ENCODE data around the gene ZNF324.
"Not testable (repeated sequence)": the region's sequence is repeated elsewhere in the genome, so short reads cannot be mapped to it uniquely, and the experiment has no call there.

ZNF324 gene

DNA sequence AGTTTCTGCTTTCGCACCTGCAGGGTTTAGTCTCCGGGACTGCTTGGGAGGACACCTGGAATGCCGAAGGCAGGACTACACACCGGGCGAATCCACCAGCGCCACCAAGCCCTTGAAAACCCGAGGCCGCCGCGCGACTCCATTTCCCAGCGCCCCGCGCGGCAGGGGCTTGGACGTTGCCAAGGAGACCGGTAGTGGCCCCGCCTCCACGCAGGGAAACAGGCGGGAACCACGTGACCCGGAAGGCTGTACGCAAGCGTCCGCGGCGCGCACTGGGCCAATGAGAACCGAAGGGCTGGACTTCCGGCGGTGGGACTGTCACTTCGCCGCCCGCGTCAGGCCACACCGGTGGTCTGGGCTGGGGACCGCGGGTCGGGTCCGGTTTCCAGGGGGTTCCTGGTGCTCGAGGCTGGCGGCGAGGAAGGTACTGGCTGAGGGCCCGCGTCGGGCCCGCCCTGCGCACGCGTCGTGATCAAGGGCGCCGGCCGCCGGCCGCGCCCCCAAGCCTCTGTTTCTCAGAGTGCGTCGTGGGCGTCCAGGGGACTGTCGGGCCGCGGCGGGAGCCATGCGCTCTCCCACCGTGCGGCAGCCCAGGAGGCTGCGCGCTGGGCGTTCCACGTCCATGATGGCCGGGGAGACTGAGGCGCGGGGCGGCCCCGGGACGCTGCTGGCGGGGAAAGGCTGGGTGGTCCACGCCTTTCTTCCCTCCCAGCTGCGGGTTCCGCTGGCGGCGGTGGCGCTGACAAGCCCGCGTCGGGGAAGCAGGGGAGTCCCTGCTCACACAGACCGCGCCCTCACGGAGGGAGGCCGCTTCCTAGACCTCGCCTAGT, at the start of gene ZNF324:
TSS of gene ZNF324 (plus strand) at position 321 of the 830 bp plus-strand sequence. CDS start 2,106 bp downstream, outside the sequence.
- Histone ChIP-seq H3K27ac (peak within 1 kb of the TSS; percentile 62 to 83 (median 75)), H3K4me3 (peak within 1 kb of the TSS; percentile 85 to 100 (median 97)), H3K9me3 (replicated peaks in 1 of 11) (peaks cover 0 to 6% (median 0%) of the 10 kb centered on the region in 11 experiments; a peak in 4 of 22 replicates), H4K20me1 (peaks cover 0 to 38% (median 24%) of the 10 kb centered on the region in 11 experiments; a peak in 20 of 22 replicates), H3K9ac (peak within 1 kb of the TSS; percentile 80 to 95 (median 87)), H3K4me2 (peak within 1 kb of the TSS; percentile 85 to 99 (median 93)), H3K4me1 (peaks cover 14 to 41% (median 29%) of the 10 kb centered on the region in 10 experiments), H3K36me3 (peaks cover 17 to 34% (median 23%) of the 10 kb centered on the region in 11 experiments), H3K27me3 (peaks cover 0 to 31% (median 24%) of the 10 kb centered on the region in 11 experiments; a peak in 18 of 22 replicates)
- no peak for TF ChIP-seq Cebpa-rat (IDR thresholded peaks at IDR 0.05)

DNA sequence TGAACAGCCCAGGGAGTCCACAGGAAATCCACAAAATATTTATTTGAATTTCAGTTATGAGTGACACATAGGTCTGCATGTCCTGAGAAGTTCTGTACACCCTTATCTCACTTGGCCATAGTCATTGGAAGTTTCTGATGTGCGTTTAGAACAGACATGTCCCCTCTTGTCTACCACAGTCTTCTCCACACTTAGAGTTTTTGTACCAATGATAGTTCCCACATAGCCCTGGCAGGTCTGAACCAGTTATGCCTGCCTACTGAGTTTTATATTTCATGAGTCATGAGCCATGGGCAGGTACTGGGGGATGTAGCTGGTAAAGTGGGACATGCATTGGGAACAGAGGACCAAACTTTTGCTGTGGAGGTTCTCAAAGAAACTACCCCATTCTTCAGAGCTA, 38.3 kb upstream of the ZNF324 start:
- Histone ChIP-seq H3K4me3 (no peak overlapping the region), H3K27ac (no peak overlapping the region), H4K20me1 (no peaks in the 10 kb centered on the region), H3K4me2 (no peak overlapping the region), H3K27me3 (no peaks in the 10 kb centered on the region), H3K9ac (no peak overlapping the region), H3K9me3 (replicated peaks in 1 of 11) (peaks cover 40 to 78% (median 50%) of the 10 kb centered on the region in 11 experiments), H3K36me3 (peaks cover 20 to 57% (median 35%) of the 10 kb centered on the region in 11 experiments), H3K4me1 (no peaks in the 10 kb centered on the region)
- no peak for TF ChIP-seq Cebpa-rat (IDR thresholded peaks at IDR 0.05)

DNA sequence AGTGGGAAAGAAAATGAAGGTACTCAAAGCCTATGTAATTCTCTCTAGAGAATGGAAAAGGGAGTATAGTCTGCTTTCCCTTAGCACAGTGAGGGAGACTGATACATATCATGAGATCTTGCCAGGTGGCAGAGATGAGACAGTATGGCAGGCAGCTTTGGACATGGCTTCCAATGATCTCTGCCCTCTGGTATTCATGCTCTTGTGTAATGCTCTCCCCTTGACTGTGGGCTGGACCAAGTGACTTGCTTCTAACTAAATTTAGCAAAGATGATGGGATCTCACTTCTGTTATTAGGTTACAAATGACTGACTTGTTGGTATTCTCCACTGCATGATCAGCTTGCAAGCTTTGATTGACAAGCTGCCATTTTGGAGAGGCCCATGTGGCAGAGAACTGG, 37.1 kb upstream of the ZNF324 start:
- Histone ChIP-seq H3K27me3 (no peaks in the 10 kb centered on the region), H4K20me1 (no peaks in the 10 kb centered on the region), H3K4me3 (no peak overlapping the region), H3K36me3 (peaks cover 31 to 66% (median 44%) of the 10 kb centered on the region in 11 experiments), H3K4me2 (no peak overlapping the region), H3K9me3 (replicated peaks in 1 of 11) (peaks cover 51 to 88% (median 61%) of the 10 kb centered on the region in 11 experiments), H3K4me1 (no peaks in the 10 kb centered on the region), H3K9ac (no peak overlapping the region), H3K27ac (no peak overlapping the region)
- no peak for TF ChIP-seq Cebpa-rat (IDR thresholded peaks at IDR 0.05)

DNA sequence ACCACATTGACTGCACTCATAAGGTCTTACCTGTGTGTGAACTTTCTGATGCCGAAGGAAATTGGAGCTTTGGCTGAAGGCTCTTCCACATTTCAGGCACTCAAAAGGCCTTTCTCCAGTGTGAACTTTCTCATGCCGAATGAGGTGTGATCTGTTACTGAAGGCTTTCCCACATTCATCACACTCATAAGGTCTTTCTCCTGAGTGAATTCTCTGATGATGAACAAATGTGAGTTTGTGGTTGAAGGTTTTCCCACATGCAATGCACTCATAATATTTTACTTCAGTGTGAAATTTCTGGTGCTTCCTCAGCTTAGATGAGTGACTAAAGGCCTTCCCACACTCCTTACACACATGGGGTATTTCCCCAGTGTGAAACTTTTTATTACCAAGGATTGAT, 32.7 kb upstream of the ZNF324 start:
- no peak overlapping the region for H3K27ac ChIP-seq
- H3K9ac ChIP-seq, result no peak overlapping the region
- H3K9me3 ChIP-seq (replicated peaks in 1 of 11), result peaks cover 66 to 81% (median 71%) of the 10 kb centered on the region in 11 experiments
- H3K27me3 ChIP-seq, result no peaks in the 10 kb centered on the region
- 0 out of 20 replicates have a peak, but pooled peaks cover 0 to 5% (median 0%) of the 10 kb centered on the region in 10 experiments for H3K4me1 ChIP-seq
- no peak overlapping the region for H3K4me3 ChIP-seq
- H4K20me1 ChIP-seq, result no peaks in the 10 kb centered on the region
- peaks cover 31 to 60% (median 41%) of the 10 kb centered on the region in 11 experiments for H3K36me3 ChIP-seq
- no peak for TF ChIP-seq Cebpa-rat (IDR thresholded peaks at IDR 0.05)
- H3K4me2 ChIP-seq, result no peak overlapping the region

DNA sequence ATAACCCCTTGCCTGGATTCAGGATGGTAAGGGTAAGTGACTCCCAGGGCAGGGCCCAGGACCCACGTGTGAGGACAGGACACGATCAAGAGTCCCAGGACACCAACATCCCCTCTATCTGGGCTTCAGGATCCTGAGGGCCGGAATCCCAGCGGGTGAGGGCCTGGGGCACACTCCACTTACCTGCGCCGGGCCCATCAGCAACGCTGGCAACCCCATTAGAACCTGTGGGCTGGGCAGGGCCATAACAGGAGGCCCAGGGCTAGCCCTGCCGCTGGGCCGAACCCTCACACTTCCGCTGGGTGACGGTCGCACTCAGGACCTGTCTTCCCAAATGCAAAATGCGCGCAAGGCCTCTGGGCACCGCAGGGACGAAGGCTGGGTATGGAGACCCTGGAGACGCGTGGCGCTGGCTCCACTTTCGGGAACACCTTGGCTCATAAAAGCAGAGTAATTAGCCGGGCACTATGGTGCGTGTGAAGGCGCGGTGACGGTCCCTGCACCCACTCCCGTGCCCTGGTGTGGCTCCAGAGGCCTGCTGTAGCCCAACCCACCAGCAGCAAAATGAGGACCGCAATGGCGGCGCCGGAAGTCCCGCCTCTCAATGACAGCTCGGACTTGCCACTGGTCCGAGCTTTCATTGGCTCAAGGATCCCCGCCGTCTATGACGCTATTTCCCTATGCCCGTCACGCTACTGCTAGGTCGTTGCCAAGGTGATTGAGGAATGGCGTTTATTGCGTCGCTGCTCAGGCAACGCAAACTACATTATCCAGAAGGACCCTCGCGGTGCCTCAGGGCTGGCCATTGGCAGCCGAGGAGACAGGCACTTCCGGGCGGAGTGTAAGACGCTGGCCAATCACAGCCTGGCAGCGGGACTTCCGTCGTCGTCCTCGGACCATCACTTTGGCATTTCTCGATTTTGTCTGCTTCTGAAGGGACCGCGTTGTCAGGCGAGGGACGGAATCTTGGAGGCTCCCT, 27.0 kb upstream of the ZNF324 start, which contains the start of gene ZNF132:
TSS of gene ZNF132 (minus strand) at position 578 of the 979 bp plus-strand sequence. CDS start at position 246, 332 bp downstream.
- Histone ChIP-seq H3K27ac (no peak within 1 kb of the TSS), H3K4me1 (0 out of 20 replicates have a peak, but pooled peaks cover 0 to 5% (median 0%) of the 10 kb centered on the region in 10 experiments), H3K9ac (no peak within 1 kb of the TSS), H3K36me3 (peaks cover 0 to 4% (median 3%) of the 10 kb centered on the region in 11 experiments; a peak in 14 of 22 replicates), H3K4me2 (no peak within 1 kb of the TSS), H4K20me1 (no peaks in the 10 kb centered on the region), H3K9me3 (replicated peaks in 1 of 11) (peaks cover 57 to 77% (median 64%) of the 10 kb centered on the region in 11 experiments), H3K27me3 (no peaks in the 10 kb centered on the region), H3K4me3 (no peak within 1 kb of the TSS)
- no peak for TF ChIP-seq Cebpa-rat (IDR thresholded peaks at IDR 0.05)

DNA sequence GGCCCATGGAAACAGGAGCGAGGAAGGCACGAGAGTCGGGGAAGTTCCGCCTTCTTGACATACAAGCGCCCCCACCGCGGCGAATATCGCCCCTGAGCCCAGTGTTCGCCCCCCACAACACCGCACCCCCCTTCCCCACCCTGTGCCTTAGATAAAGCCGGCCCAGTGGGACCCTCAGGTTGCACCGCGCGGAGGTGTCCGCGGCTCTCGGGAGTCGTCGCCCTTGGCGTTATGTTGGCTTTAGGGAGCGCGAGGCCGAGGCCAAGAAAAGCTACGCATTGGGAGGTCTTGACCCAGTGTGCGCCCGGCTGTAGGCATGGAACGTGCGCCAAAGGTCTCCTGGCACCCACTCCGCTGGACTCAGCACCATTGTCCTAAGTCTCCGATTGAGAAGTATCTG, 26.3 kb upstream of the ZNF324 start:
- Histone ChIP-seq H3K9me3 (replicated peaks in 1 of 11) (peaks cover 50 to 70% (median 57%) of the 10 kb centered on the region in 11 experiments), H3K4me1 (0 out of 20 replicates have a peak, but pooled peaks cover 0 to 5% (median 0%) of the 10 kb centered on the region in 10 experiments), H3K27me3 (no peaks in the 10 kb centered on the region), H4K20me1 (no peaks in the 10 kb centered on the region), H3K36me3 (no peaks in the 10 kb centered on the region; a peak in 1 of 22 replicates), H3K9ac (no peak overlapping the region), H3K4me3 (no peak overlapping the region), H3K4me2 (no peak overlapping the region), H3K27ac (no peak overlapping the region)
- no peak for TF ChIP-seq Cebpa-rat (IDR thresholded peaks at IDR 0.05)

DNA sequence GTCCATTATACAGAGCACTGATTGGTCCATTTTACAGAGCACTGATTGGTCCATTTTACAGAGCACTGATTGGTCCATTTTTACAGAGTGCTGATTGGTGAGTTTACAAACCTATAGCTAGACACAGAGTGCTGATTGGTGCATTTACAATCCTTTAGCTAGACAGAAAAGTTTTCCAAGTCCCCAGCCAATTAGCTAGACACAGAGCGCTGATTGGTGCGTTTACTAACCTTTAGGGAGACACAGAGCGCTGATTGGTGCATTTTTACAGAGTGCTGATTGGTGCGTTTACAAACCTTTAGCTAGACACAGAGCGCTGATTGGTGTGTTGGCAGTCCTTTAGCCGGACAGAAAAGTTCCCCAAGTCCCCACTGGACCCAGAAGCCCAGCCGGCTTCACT, 23.9 kb upstream of the ZNF324 start:
- not testable (repeated sequence) for H3K27me3 ChIP-seq, H3K9ac ChIP-seq, H3K4me2 ChIP-seq, H3K27ac ChIP-seq, H3K36me3 ChIP-seq, H3K4me1 ChIP-seq, H3K4me3 ChIP-seq, H4K20me1 ChIP-seq
- peaks cover 61 to 80% (median 68%) of the 10 kb centered on the region in 11 experiments for H3K9me3 ChIP-seq (replicated peaks in 1 of 11)

DNA sequence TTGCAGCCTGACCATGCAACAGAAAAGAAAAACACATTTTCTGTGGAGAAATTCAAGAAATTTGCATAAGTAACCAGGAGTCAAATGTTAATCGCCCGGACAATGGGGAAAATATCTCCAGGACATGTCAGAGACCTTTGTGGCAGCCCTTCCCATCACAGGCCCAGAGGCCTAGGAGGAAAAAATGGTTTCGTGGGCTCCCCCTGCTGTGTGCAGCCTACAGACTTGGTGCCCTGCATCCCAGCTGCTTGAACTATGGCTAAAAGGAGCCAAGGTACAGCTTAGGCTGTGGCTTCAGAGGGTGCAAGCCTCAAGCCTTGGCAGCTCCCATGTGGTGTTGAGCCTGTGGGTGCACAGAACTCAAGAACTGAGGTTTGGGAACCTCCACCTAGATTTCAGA, 18.0 kb upstream of the ZNF324 start:
- H3K27me3 ChIP-seq, result peaks cover 0 to 25% (median 20%) of the 10 kb centered on the region in 11 experiments; a peak in 15 of 22 replicates
- not testable (repeated sequence) for H3K36me3 ChIP-seq, H3K27ac ChIP-seq, H3K4me2 ChIP-seq, H3K9ac ChIP-seq, H4K20me1 ChIP-seq
- peaks cover 0 to 16% (median 9%) of the 10 kb centered on the region in 10 experiments; a peak in 14 of 20 replicates for H3K4me1 ChIP-seq
- peaks cover 38 to 53% (median 43%) of the 10 kb centered on the region in 11 experiments for H3K9me3 ChIP-seq (replicated peaks in 1 of 11)
- H3K4me3 ChIP-seq, result peak overlapping the region in 9 of 10 experiments; percentile 0 to 36 (median 16); a peak in 9 of 20 replicates

DNA sequence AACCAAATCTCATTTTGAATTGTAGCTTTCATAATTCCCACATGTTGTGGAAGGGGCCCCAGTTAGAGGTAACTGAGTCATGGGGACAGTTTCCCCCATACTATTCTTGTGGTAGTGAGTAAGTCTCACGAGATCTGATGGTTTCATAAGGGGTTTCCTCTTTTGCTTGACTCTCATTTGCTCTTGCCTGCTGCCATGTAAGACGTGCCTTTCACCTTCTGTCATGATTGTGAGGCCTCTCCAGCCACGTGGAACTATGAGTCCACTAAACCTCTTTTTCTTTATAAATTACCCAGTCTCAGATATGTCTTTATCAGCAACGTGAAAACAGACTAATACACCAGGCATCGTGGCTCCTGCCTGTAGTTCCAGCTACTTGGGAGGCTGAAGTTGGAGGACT, 16.9 kb upstream of the ZNF324 start:
- H3K9ac ChIP-seq, H3K27ac ChIP-seq, H3K4me2 ChIP-seq, H4K20me1 ChIP-seq: not testable (repeated sequence)
- Histone ChIP-seq H3K4me1 (peaks cover 0 to 16% (median 9%) of the 10 kb centered on the region in 10 experiments; a peak in 14 of 20 replicates), H3K27me3 (peaks cover 0 to 25% (median 20%) of the 10 kb centered on the region in 11 experiments; a peak in 15 of 22 replicates), H3K4me3 (peak overlapping the region in 5 of 10 experiments; percentile 10 to 38 (median 23); a peak in 2 of 20 replicates), H3K36me3 (peaks cover 6 to 19% (median 14%) of the 10 kb centered on the region in 11 experiments; a peak in 16 of 22 replicates), H3K9me3 (replicated peaks in 1 of 11) (peaks cover 36 to 51% (median 42%) of the 10 kb centered on the region in 11 experiments)
